A549 (cell line): ENCODE measurements around the gene HBE1. TPM values are rescaled to one million over a fixed set of nuclear protein-coding genes. Genes with fewer than 3 reads are reported as not detected.
"Not testable (repeated sequence)": the region's sequence is repeated elsewhere in the genome, so short reads cannot be mapped to it uniquely, and the experiment has no call there.

Experiments
- ATAC-seq, 2 experiments: fragments of 200-7000 bp in 1 of 2; fragments of >200 bp in 1 of 2; cut with Nextera tagmentation in 1 of 2; cut with Tn5 transposase in 1 of 2; 3 replicates each; pipeline versions ENCODE4 v1.8.0 to v1.9.1; 2018 to 2020; ENCODE audit warnings: mild to moderate bottlenecking in 1 of 2, moderate library complexity in 1 of 2
- CTCF ChIA-PET: fragments of 300-600 bp; sonication (Branson Sonifier 250); formaldehyde crosslinking; extraction: SDS; loops from one replicate; lab custom pipeline; 2021; ENCODE audit warnings: antibody characterized with exemption, inconsistent platforms; lab: Yijun Ruan, JAX
- POLR2A ChIA-PET: fragments of 350-600 bp; formaldehyde crosslinking; extraction: SDS; loops from one replicate; lab custom pipeline; 2021; ENCODE audit warnings: antibody characterized with exemption, inconsistent platforms; lab: Yijun Ruan, JAX
- DNase-seq, 2 experiments: peaks; one replicate each; pipeline versions ENCODE4 v3.0.0 to v3.0.0-alpha.2; 2011 to 2016; ENCODE audit warnings: low read depth in 1 of 2, low spot score in 1 of 2
- FAIRE-seq: peaks from 2 replicates; lab custom pipeline; 2011; peaks lifted over from hg19 to GRCh38; lab: Jason Lieb, UNC
- H3K27ac ChIP-seq, 2 experiments: fragments of >200 bp; sonication (Bioruptor Twin); formaldehyde crosslinking; 3 replicates each; pipeline ENCODE4 v1.5.1; 2016 to 2017
- H3K4me1 ChIP-seq: fragments of >200 bp; sonication (Bioruptor Twin); formaldehyde crosslinking; 3 replicates; pipeline ENCODE4 v1.6.1; 2016
- H3K4me2 ChIP-seq: fragments of >200 bp; sonication (Bioruptor Twin); formaldehyde crosslinking; 3 replicates; pipeline ENCODE4 v1.6.1; 2016
- H3K4me3 ChIP-seq: fragments of >200 bp; sonication (Bioruptor Twin); formaldehyde crosslinking; 3 replicates; pipeline ENCODE4 v1.5.1; 2016
- H3K9me3 ChIP-seq: fragments of >200 bp; sonication (Bioruptor Twin); formaldehyde crosslinking; 3 replicates; pipeline ENCODE4 v1.6.1; 2016
- ATOH8 ChIP-seq: fragments of 250-450 bp; sonication (Bioruptor Pico); IDR thresholded peaks from 2 replicates; pipeline ENCODE4 v1.5.0; 2020; ENCODE audit warnings: low read depth, mild to moderate bottlenecking, moderate library complexity
- CEBPB ChIP-seq, 2 experiments: fragments of >200 bp in 1 of 2; sonication (Bioruptor Twin) in 1 of 2; formaldehyde crosslinking in 1 of 2; IDR thresholded peaks; 2 replicates each; pipeline ENCODE4 v1.6.1; 2012 to 2016
- EP300 ChIP-seq, 2 experiments: fragments of >200 bp; sonication (Bioruptor Twin); formaldehyde crosslinking; IDR thresholded peaks; 2 replicates in 1 of 2; 3 replicates in 1 of 2; pipeline ENCODE4 v1.6.1; 2016 to 2017
- ESRRA ChIP-seq: fragments of 150-350 bp; IDR thresholded peaks from 2 replicates; pipeline ENCODE4 v1.6.1; 2014; ENCODE audit warnings: mild to moderate bottlenecking, low read length, borderline replicate concordance
- GATA3 ChIP-seq: IDR thresholded peaks from 2 replicates; pipeline ENCODE4 v1.6.1; 2012; ENCODE audit warnings: borderline replicate concordance
- HDAC2 ChIP-seq: fragments of 200-600 bp; sonication (generic); IDR thresholded peaks from 2 replicates; pipeline ENCODE4 v1.6.1; 2016
- KDM5A ChIP-seq: fragments of 200-600 bp; sonication (generic); IDR thresholded peaks from 2 replicates; pipeline ENCODE4 v1.6.1; 2016; ENCODE audit warnings: antibody characterized with exemption, mild to moderate bottlenecking
- MAFK ChIP-seq: fragments of 450-650 bp; IDR thresholded peaks from 2 replicates; pipeline ENCODE4 v1.6.1; 2014; ENCODE audit not compliant: partially characterized antibody
- RFX5 ChIP-seq: fragments of 450-650 bp; IDR thresholded peaks from 2 replicates; pipeline ENCODE4 v1.7.1; 2014; ENCODE audit warnings: antibody characterized with exemption, mild to moderate bottlenecking, moderate library complexity
- ZNF302 ChIP-seq: fragments of 250-450 bp; sonication (Bioruptor Pico); IDR thresholded peaks from 2 replicates; pipeline ENCODE4 v1.9.0; 2021; ENCODE audit warnings: inconsistent platforms, mild to moderate bottlenecking, moderate library complexity
- WGBS: methylation state at CpG from one replicate; pipeline ENCODE4 v1.1.6; 2017; ENCODE audit errors: missing lambda C conversion rate; 5-methylcytosine and 5-hydroxymethylcytosine counted together
- polyA plus RNA-seq, 4 experiments: library from polyadenylated mRNA; depleted of rRNA in 3 of 4; stranded (reverse); fragments of >200 nt; fragmentation: RNase III in 1 of 4; extraction: RNeasy Plus Mini Kit Qiagen cat#74134 plus additional on column Dnase treatment in 1 of 4; gene quantifications; 2 replicates in 3 of 4; 3 replicates in 1 of 4; pipeline ENCODE4 v1.2.3, GENCODE V29; 2011 to 2017

Gene HBE1
- polyA plus RNA-seq, 2 of the 4 experiments (the other 2 are of a cell fraction): 0.32 TPM; not detected in 1

GRCh38 chr11:5265832-5266231 is 3.9 kb downstream of the HBE1 start:
- TF ChIP-seq EP300 (IDR thresholded peaks at IDR 0.05) (no peak), ZNF302 (no peak)
- Histone ChIP-seq H3K4me2 (no peak overlapping the region), H3K4me3 (no peak overlapping the region), H3K27ac (no peak overlapping the region), H3K4me1 (no peaks in the 10 kb centered on the region), H3K9me3 (no peaks in the 10 kb centered on the region)
- 32% methylated on average over 2 of the region's 2 CpGs for WGBS
- ATAC-seq (no peak), FAIRE-seq (no peak), DNase-seq (no peak)
- ChIA-PET CTCF (no interaction called here), POLR2A (no interaction called here)

GRCh38 chr11:5258543-5259262 is 11.0 kb downstream of the HBE1 start:
- FAIRE-seq (no peak), DNase-seq (no peak), ATAC-seq (no peak)
- TF ChIP-seq RFX5 (no peak), KDM5A (no peak), GATA3 (no peak)
- CTCF ChIA-PET: interaction anchor here (0.8 to 1.6 kb wide), 2 partner anchors 9 to 19 kb away, joined by 3 to 5 read pairs; no protein-coding TSS in a partner anchor
- 49% methylated on average over 7 of the region's 7 CpGs for WGBS
- Histone ChIP-seq H3K4me2 (no peak overlapping the region), H3K4me3 (no peak overlapping the region), H3K4me1 (no peaks in the 10 kb centered on the region), H3K27ac (no peak overlapping the region), H3K9me3 (no peaks in the 10 kb centered on the region)
- POLR2A ChIA-PET: no interaction called here

- DNase-seq (no peak), FAIRE-seq (no peak), ATAC-seq (no peak)
- Histone ChIP-seq H3K4me3 (no peak overlapping the region), H3K4me2 (no peak overlapping the region), H3K4me1 (no peaks in the 10 kb centered on the region), H3K27ac (no peak overlapping the region), H3K9me3 (no peaks in the 10 kb centered on the region)
- 16% methylated on average over 2 of the region's 2 CpGs for WGBS
- CTCF ChIA-PET: no interaction called here
- TF ChIP-seq ATOH8 (CRISPR knock-in tag): no peak
- no peak for TF ChIP-seq CEBPB (IDR thresholded peaks at IDR 0.05)
- no peak for TF ChIP-seq HDAC2
- no peak for TF ChIP-seq GATA3
- TF ChIP-seq EP300 (IDR thresholded peaks at IDR 0.05): no peak
- no peak for TF ChIP-seq MAFK
- TF ChIP-seq ESRRA: no peak
- TF ChIP-seq, all 56 proteins: peak for 0
- POLR2A ChIA-PET: no interaction called here
Measured at GRCh38 chr11:5257296-5257695, 12.4 kb downstream of the HBE1 start.

GRCh38 chr11:5254646-5255413 is 14.9 kb downstream of the HBE1 start, which contains the start of gene HBG2:
HBG2 (minus strand) TSS chr11:5254781; CDS start chr11:5254728, 53 bp downstream.
- H3K4me1 ChIP-seq, DNase-seq, POLR2A ChIA-PET, H3K4me2 ChIP-seq, ATAC-seq, CTCF ChIA-PET, FAIRE-seq, H3K9me3 ChIP-seq, H3K4me3 ChIP-seq, H3K27ac ChIP-seq: not testable (repeated sequence)
- 29% methylated on average over 4 of the region's 9 CpGs for WGBS

- H3K9me3 ChIP-seq, H3K4me2 ChIP-seq, DNase-seq, ATAC-seq, H3K4me3 ChIP-seq, H3K4me1 ChIP-seq, CTCF ChIA-PET, POLR2A ChIA-PET, FAIRE-seq, H3K27ac ChIP-seq: not testable (repeated sequence)
- WGBS: 24% methylated on average over 2 of the region's 2 CpGs
Measured at GRCh38 chr11:5254023-5254422, 15.7 kb downstream of the HBE1 start.

- DNase-seq, H3K4me3 ChIP-seq, H3K27ac ChIP-seq, H3K4me2 ChIP-seq, H3K4me1 ChIP-seq, CTCF ChIA-PET, FAIRE-seq, POLR2A ChIA-PET, H3K9me3 ChIP-seq, ATAC-seq: not testable (repeated sequence)
- WGBS: 72% methylated on average over 5 of the region's 5 CpGs
Measured at GRCh38 chr11:5253440-5253839, 16.3 kb downstream of the HBE1 start.
